ENCODE results near the gene ZBTB38.

DNA sequence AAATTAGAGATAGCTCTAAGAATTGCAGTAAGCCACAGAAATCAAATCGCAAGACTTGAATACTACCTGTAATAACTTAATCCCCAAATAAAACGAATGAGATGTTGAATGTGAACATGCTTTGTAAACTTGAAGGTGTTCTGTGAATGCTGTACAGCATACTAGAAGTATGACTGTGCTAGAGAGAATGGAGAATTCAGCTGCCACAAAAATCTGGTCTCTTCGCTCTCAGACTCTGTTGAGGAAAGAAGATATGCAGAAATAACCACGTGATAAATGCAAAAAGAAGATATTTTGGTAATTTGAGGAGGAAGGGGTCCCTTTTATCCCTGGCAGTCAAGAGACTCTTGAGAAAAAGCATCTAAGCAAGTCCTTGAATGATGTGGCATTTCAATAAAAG, 37.3 kb downstream of the ZBTB38 start:
- TF ChIP-seq, protein P1, sequence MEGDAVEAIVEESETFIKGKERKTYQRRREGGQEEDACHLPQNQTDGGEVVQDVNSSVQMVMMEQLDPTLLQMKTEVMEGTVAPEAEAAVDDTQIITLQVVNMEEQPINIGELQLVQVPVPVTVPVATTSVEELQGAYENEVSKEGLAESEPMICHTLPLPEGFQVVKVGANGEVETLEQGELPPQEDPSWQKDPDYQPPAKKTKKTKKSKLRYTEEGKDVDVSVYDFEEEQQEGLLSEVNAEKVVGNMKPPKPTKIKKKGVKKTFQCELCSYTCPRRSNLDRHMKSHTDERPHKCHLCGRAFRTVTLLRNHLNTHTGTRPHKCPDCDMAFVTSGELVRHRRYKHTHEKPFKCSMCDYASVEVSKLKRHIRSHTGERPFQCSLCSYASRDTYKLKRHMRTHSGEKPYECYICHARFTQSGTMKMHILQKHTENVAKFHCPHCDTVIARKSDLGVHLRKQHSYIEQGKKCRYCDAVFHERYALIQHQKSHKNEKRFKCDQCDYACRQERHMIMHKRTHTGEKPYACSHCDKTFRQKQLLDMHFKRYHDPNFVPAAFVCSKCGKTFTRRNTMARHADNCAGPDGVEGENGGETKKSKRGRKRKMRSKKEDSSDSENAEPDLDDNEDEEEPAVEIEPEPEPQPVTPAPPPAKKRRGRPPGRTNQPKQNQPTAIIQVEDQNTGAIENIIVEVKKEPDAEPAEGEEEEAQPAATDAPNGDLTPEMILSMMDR (IDR thresholded peaks at IDR 0.05) = no peak
- TF ChIP-seq POLR2A (IDR thresholded peaks at IDR 0.05) = no peak
